Measurements from ENCODE around the gene BFSP2. TPM values are rescaled to one million over a fixed set of nuclear protein-coding genes. Genes with fewer than 3 reads are reported as not detected.

BFSP2 gene
- polyA plus RNA-seq, 1 experiment: not detected

GRCh38 chr3:133381346-133382109 is 18.3 kb upstream of the BFSP2 start:
- TF ChIP-seq CTCF (IDR thresholded peaks at IDR 0.05; ENCODE audit: insufficient read depth, low read depth, low read length): no peak
- ChIA-PET CTCF (interaction anchor here (0.6 to 4.0 kb wide), 4 partner anchors 340 to 655 kb away, joined by 3 to 23 read pairs (median 14); no protein-coding TSS in a partner anchor), POLR2A (no interaction called here)
- Histone ChIP-seq H3K36me3 (ENCODE audit: control insufficient read depth, insufficient read depth, low read length) (no peaks in the 10 kb centered on the region), H3K27me3 (ENCODE audit: control insufficient read depth, insufficient read depth, low read length) (peaks cover 3% of the 10 kb centered on the region; the same call in 1 of the 2 replicates), H3K4me3 (ENCODE audit: low read depth, low read length) (no peak overlapping the region)
- DNase-seq (ENCODE audit: low read depth): no peak

DNA sequence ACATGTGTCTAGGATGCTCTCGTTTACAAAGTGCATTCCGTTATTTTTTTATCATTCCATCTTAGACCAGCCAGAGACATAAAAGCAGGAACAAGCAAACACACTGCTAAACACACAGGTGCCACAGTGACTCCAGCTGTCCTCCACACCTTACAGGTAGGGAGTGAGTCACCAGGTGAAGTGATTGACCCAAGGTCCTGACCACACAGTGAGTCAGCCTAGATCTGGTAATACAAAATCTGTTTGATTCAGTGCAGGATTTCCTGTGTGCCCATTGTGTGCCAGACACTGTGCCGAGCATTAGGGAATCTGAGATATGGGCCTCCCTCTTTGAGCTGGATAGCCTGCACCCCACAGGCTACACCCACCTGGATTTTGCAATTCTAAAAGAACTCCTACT is 16.7 kb upstream of the BFSP2 start:
- ChIA-PET POLR2A (no interaction called here), CTCF (interaction anchor here (1.7 to 4.0 kb wide), 5 partner anchors 12 to 657 kb away, joined by 7 to 23 read pairs (median 17); no protein-coding TSS in a partner anchor)
- DNase-seq (ENCODE audit: low read depth): no peak
- TF ChIP-seq CTCF (IDR thresholded peaks at IDR 0.05; ENCODE audit: insufficient read depth, low read depth, low read length): no peak
- Histone ChIP-seq H3K27me3 (ENCODE audit: control insufficient read depth, insufficient read depth, low read length) (peaks cover 3% of the 10 kb centered on the region; the same call in 1 of the 2 replicates), H3K36me3 (ENCODE audit: control insufficient read depth, insufficient read depth, low read length) (no peaks in the 10 kb centered on the region), H3K4me3 (ENCODE audit: low read depth, low read length) (no peak overlapping the region)

- DNase-seq (ENCODE audit: low read depth): no peak
- H3K27me3 ChIP-seq (ENCODE audit: control insufficient read depth, insufficient read depth, low read length): peaks cover 4% of the 10 kb centered on the region; the same call in 1 of the 2 replicates
- ChIA-PET CTCF (interaction anchor here (0.9 to 4.0 kb wide), 6 partner anchors 12 to 657 kb away, joined by 3 to 23 read pairs (median 12); no protein-coding TSS in a partner anchor), POLR2A (no interaction called here)
- H3K36me3 ChIP-seq (ENCODE audit: control insufficient read depth, insufficient read depth, low read length): no peaks in the 10 kb centered on the region
- no peak overlapping the region for H3K4me3 ChIP-seq (ENCODE audit: low read depth, low read length)
- TF ChIP-seq CTCF (IDR thresholded peaks at IDR 0.05; ENCODE audit: insufficient read depth, low read depth, low read length): no peak
Measured at GRCh38 chr3:133383741-133384140, 16.1 kb upstream of the BFSP2 start.

DNA sequence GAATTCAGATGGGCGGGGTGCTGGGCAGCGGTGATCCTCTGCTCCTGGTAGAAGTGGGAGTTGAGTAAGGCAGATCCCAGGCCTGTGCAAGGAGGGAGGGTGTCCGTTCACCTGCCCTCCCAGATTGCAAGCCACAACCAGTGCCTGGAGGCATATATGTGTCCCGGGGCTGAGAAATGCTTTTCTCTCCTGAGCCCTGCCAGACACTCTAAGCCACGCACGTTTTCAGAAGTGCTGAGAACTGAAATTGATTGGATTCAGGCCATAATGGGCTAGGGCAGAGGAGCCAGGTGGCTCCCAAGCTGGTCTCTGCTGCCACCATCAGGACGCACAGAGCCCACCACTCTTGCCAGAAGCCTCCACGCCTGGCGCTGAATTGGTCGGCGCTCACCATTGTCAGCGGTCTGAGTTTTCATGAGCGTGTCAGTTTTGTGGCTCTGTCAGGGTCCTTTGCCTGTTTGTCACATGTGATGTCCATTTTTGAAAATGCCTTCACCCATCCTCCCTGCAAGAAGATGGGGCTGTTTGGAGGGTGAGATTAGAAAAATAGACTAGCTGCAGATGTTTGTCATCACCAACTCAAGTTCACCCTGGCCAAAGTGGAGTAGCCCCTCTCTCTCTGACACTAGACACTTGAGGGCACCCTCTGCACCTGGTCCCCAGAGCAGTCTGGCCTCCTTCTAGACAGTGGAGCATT is 15.4 kb upstream of the BFSP2 start:
- ChIA-PET POLR2A (no interaction called here), CTCF (interaction anchor here (0.9 to 4.0 kb wide), 6 partner anchors 13 to 658 kb away, joined by 3 to 23 read pairs (median 7); no protein-coding TSS in a partner anchor)
- peak; percentile 75 for TF ChIP-seq CTCF (IDR thresholded peaks at IDR 0.05; ENCODE audit: insufficient read depth, low read depth, low read length)
- Histone ChIP-seq H3K4me3 (ENCODE audit: low read depth, low read length) (no peak overlapping the region), H3K36me3 (ENCODE audit: control insufficient read depth, insufficient read depth, low read length) (no peaks in the 10 kb centered on the region), H3K27me3 (ENCODE audit: control insufficient read depth, insufficient read depth, low read length) (peaks cover 3% of the 10 kb centered on the region; the same call in 1 of the 2 replicates)
- no peak for DNase-seq (ENCODE audit: low read depth)

DNA sequence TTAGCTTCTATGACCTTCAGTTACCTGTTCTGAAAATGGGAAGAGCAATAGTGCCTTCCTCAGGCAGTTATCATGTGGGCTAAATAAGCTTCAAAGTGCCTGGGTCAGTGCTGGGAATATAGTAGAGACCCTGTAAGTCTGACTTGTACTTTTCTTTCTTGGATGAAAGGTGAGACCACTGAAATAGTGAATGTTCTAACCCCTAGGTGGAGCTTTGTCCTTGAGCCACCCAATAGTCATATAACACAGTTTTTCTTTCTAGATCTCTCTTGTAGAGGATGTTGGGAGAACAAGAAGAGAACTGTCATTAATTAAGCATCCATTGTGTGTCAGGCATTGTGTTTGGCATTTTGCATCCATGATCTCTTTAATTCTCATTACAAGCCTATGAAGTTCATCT is 13.0 kb upstream of the BFSP2 start:
- DNase-seq (ENCODE audit: low read depth): no peak
- TF ChIP-seq CTCF (IDR thresholded peaks at IDR 0.05; ENCODE audit: insufficient read depth, low read depth, low read length): no peak
- CTCF ChIA-PET: interaction anchor here (0.8 to 1.4 kb wide), 6 partner anchors 10 to 660 kb away, joined by 3 to 10 read pairs (median 6); no protein-coding TSS in a partner anchor
- Histone ChIP-seq H3K4me3 (ENCODE audit: low read depth, low read length) (no peak overlapping the region), H3K36me3 (ENCODE audit: control insufficient read depth, insufficient read depth, low read length) (no peaks in the 10 kb centered on the region), H3K27me3 (ENCODE audit: control insufficient read depth, insufficient read depth, low read length) (peaks cover 3% of the 10 kb centered on the region; the same call in 1 of the 2 replicates)
- POLR2A ChIA-PET: no interaction called here

Measured in BJ (cell line).